NB4 (cell line): ENCODE data around the gene FHIT.

Experiments used
- CTCF ChIP-seq: IDR thresholded peaks from one replicate; pipeline ENCODE4 v1.5.1; 2012; ENCODE audit warnings: low read depth, low read length
- POLR2A ChIP-seq: IDR thresholded peaks from 2 replicates; pipeline ENCODE4 v1.6.1; 2011; ENCODE audit warnings: mild to moderate bottlenecking; ENCODE audit not compliant: insufficient read length; ENCODE audit errors: extremely low read depth

- no peak for TF ChIP-seq CTCF
- no peak for TF ChIP-seq POLR2A
These were observed 449.9 kb downstream of the FHIT start for GRCh38 chr3:60801307-60801706.
